ENCODE measurements around the gene CBARP. TPM values are rescaled to one million over a fixed set of nuclear protein-coding genes. Genes with fewer than 3 reads are reported as not detected.
A peak's percentile ranks its signal among the peaks of the same experiment; 100 is the strongest.

CBARP gene
- total and polyA plus RNA-seq, 2 of the 13 experiments (the other 11 are each of a cell fraction or from before 2014, with no cell fraction given), result 1.2 to 1.4 TPM

DNA sequence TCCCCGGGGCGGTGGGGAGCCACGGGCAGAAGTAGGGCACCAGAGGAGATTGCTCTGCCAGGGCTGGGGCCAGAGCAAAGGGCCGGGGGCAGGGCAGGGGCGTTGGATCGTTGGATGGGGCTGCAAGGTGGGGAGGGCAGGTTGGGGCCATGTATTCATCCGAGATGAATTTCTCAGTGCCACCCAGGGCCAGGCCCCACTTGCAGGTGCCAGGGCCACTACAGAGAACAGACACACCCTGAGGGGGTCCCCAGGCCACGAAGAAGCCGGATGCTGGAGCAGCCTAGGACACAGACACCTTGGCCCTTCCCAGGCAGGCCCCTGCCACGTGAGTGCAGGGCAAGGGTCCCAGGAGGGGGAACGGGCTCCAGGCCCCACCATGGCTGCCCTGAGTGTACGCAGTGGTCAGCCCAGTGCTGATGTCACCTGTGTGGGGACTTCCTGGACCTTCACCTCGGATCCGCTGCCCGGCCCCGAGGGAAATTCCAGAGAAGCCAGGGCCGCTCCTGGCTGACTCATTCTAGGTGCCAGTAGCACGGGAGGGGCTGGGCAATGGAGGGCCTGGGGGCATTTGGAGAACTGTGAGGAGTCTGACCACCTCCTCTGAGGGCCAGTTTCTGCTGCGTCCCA, 54.1 kb downstream of the CBARP start (continued):
- TF ChIP-seq, protein P1, sequence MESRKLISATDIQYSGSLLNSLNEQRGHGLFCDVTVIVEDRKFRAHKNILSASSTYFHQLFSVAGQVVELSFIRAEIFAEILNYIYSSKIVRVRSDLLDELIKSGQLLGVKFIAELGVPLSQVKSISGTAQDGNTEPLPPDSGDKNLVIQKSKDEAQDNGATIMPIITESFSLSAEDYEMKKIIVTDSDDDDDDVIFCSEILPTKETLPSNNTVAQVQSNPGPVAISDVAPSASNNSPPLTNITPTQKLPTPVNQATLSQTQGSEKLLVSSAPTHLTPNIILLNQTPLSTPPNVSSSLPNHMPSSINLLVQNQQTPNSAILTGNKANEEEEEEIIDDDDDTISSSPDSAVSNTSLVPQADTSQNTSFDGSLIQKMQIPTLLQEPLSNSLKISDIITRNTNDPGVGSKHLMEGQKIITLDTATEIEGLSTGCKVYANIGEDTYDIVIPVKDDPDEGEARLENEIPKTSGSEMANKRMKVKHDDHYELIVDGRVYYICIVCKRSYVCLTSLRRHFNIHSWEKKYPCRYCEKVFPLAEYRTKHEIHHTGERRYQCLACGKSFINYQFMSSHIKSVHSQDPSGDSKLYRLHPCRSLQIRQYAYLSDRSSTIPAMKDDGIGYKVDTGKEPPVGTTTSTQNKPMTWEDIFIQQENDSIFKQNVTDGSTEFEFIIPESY (CRISPR knock-in tag; IDR thresholded peaks at IDR 0.05), result peak; percentile 27; the same call in 1 of the 2 replicates
- no peak for TF ChIP-seq ZNF33B (CRISPR knock-in tag; IDR thresholded peaks at IDR 0.05)
- peak; percentile 41; the same call in 1 of the 2 replicates for TF ChIP-seq ZNF776 (CRISPR knock-in tag; IDR thresholded peaks at IDR 0.05)
- TF ChIP-seq, protein P2, sequence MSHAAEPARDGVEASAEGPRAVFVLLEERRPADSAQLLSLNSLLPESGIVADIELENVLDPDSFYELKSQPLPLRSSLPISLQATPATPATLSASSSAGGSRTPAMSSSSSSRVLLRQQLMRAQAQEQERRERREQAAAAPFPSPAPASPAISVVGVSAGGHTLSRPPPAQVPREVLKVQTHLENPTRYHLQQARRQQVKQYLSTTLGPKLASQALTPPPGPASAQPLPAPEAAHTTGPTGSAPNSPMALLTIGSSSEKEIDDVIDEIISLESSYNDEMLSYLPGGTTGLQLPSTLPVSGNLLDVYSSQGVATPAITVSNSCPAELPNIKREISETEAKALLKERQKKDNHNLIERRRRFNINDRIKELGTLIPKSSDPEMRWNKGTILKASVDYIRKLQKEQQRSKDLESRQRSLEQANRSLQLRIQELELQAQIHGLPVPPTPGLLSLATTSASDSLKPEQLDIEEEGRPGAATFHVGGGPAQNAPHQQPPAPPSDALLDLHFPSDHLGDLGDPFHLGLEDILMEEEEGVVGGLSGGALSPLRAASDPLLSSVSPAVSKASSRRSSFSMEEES (CRISPR knock-in tag; IDR thresholded peaks at IDR 0.05), result peak; percentile 27; the same call in 1 of the 2 replicates
- no peak for TF ChIP-seq ZSCAN31 (CRISPR knock-in tag; IDR thresholded peaks at IDR 0.05; ENCODE audit: low read depth)
- TF ChIP-seq XRCC5 (optimal IDR thresholded peaks at IDR 0.05; ENCODE audit: low read length), result peak; percentile 68
- TF ChIP-seq ZNF777 (CRISPR knock-in tag; IDR thresholded peaks at IDR 0.05), result no peak
- peak; percentile 90 for TF ChIP-seq ZBTB7A (CRISPR knock-in tag; IDR thresholded peaks at IDR 0.05)
- TF ChIP-seq ISX (CRISPR knock-in tag; conservative IDR thresholded peaks at IDR 0.05), result no peak
- TF ChIP-seq ZKSCAN8 (CRISPR knock-in tag; IDR thresholded peaks at IDR 0.05; ENCODE audit: borderline replicate concordance), result 0 out of 2 replicates have a peak, but pooled peaks have one; percentile 28
- TF ChIP-seq CBX5 (CRISPR knock-in tag; IDR thresholded peaks at IDR 0.05; ENCODE audit: borderline replicate concordance), result 0 out of 2 replicates have a peak, but pooled peaks have one; percentile 16
- peak; percentile 73 for TF ChIP-seq ARNTL (CRISPR knock-in tag; IDR thresholded peaks at IDR 0.05)
- TF ChIP-seq ZBTB21 (CRISPR knock-in tag; IDR thresholded peaks at IDR 0.05), result 0 out of 2 replicates have a peak, but pooled peaks have one; percentile 52
- no peak for TF ChIP-seq PHF20 (CRISPR knock-in tag; IDR thresholded peaks at IDR 0.05)
- TF ChIP-seq ZNF891 (CRISPR knock-in tag; IDR thresholded peaks at IDR 0.05), result no peak
- no peak for TF ChIP-seq PHF21A (CRISPR knock-in tag; IDR thresholded peaks at IDR 0.05)
- TF ChIP-seq TBL1XR1 (IDR thresholded peaks at IDR 0.05; ENCODE audit: borderline replicate concordance, low read length, partially characterized antibody), result peak; percentile 33
- no peak for TF ChIP-seq ZFAT (CRISPR knock-in tag; conservative IDR thresholded peaks at IDR 0.05)
- TF ChIP-seq NCOR1 (IDR thresholded peaks at IDR 0.05; ENCODE audit: borderline replicate concordance, low read length), result peak; percentile 35; the same call in 1 of the 2 replicates
- TF ChIP-seq LCORL (IDR thresholded peaks at IDR 0.05), result no peak
- peak; percentile 85 for TF ChIP-seq LCORL (CRISPR knock-in tag; IDR thresholded peaks at IDR 0.05)
- TF ChIP-seq ZNF605 (CRISPR knock-in tag; IDR thresholded peaks at IDR 0.05), result peak; percentile 59
- peak; percentile 81 for TF ChIP-seq ELF3 (CRISPR knock-in tag; IDR thresholded peaks at IDR 0.05)
- no peak for TF ChIP-seq KDM4B (CRISPR knock-in tag; IDR thresholded peaks at IDR 0.05)
- TF ChIP-seq SOX5 (CRISPR knock-in tag; IDR thresholded peaks at IDR 0.05; ENCODE audit: borderline replicate concordance), result peak; percentile 38; the same call in 1 of the 2 replicates
- TF ChIP-seq, protein P3, sequence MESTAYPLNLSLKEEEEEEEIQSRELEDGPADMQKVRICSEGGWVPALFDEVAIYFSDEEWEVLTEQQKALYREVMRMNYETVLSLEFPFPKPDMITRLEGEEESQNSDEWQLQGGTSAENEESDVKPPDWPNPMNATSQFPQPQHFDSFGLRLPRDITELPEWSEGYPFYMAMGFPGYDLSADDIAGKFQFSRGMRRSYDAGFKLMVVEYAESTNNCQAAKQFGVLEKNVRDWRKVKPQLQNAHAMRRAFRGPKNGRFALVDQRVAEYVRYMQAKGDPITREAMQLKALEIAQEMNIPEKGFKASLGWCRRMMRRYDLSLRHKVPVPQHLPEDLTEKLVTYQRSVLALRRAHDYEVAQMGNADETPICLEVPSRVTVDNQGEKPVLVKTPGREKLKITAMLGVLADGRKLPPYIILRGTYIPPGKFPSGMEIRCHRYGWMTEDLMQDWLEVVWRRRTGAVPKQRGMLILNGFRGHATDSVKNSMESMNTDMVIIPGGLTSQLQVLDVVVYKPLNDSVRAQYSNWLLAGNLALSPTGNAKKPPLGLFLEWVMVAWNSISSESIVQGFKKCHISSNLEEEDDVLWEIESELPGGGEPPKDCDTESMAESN (CRISPR knock-in tag; conservative IDR thresholded peaks at IDR 0.05), result no peak
- TF ChIP-seq ZFX (CRISPR knock-in tag; IDR thresholded peaks at IDR 0.05; ENCODE audit: low read depth), result peak; percentile 77
- peak; percentile 61; the same call in 1 of the 2 replicates for TF ChIP-seq RXRB (CRISPR knock-in tag; IDR thresholded peaks at IDR 0.05; ENCODE audit: borderline replicate concordance)
